Measurements from ENCODE around the gene HIRA. TPM values are rescaled to one million over a fixed set of nuclear protein-coding genes. Genes with fewer than 3 reads are reported as not detected.

HIRA gene
- total RNA-seq, 4 donors from 2014 or later = 14.8 to 23.0 (median 17.2) TPM

GRCh38 chr22:19356708-19357269 is 74.7 kb downstream of the HIRA start:
- TF ChIP-seq, protein P1, sequence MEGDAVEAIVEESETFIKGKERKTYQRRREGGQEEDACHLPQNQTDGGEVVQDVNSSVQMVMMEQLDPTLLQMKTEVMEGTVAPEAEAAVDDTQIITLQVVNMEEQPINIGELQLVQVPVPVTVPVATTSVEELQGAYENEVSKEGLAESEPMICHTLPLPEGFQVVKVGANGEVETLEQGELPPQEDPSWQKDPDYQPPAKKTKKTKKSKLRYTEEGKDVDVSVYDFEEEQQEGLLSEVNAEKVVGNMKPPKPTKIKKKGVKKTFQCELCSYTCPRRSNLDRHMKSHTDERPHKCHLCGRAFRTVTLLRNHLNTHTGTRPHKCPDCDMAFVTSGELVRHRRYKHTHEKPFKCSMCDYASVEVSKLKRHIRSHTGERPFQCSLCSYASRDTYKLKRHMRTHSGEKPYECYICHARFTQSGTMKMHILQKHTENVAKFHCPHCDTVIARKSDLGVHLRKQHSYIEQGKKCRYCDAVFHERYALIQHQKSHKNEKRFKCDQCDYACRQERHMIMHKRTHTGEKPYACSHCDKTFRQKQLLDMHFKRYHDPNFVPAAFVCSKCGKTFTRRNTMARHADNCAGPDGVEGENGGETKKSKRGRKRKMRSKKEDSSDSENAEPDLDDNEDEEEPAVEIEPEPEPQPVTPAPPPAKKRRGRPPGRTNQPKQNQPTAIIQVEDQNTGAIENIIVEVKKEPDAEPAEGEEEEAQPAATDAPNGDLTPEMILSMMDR (IDR thresholded peaks at IDR 0.05; ENCODE audit: low read depth) = no peak

GRCh38 chr22:19355413-19356157 is 75.9 kb downstream of the HIRA start:
- TF ChIP-seq, protein P1 (IDR thresholded peaks at IDR 0.05; ENCODE audit: low read depth) = no peak

DNA sequence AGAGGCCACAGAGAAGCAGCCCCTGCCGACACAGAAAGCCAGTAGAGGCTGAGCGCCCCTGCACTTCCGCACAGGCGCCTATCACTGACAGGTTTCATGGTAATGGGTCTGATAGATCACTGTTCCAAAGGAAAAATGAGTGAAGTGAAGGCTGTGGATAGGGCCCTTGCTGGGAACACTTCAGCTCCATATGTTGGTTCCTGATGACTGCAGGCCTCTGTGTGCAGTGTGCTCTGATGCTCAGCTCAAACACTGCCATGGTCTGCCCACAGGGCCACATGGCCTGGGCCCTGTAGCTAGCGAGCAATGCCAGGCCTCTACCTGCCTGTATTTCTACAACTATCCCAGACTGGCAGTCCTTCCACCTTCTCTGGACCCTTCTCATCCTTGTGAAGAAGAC is 77.3 kb downstream of the HIRA start:
- TF ChIP-seq, protein P1 (IDR thresholded peaks at IDR 0.05; ENCODE audit: low read depth) = no peak

DNA sequence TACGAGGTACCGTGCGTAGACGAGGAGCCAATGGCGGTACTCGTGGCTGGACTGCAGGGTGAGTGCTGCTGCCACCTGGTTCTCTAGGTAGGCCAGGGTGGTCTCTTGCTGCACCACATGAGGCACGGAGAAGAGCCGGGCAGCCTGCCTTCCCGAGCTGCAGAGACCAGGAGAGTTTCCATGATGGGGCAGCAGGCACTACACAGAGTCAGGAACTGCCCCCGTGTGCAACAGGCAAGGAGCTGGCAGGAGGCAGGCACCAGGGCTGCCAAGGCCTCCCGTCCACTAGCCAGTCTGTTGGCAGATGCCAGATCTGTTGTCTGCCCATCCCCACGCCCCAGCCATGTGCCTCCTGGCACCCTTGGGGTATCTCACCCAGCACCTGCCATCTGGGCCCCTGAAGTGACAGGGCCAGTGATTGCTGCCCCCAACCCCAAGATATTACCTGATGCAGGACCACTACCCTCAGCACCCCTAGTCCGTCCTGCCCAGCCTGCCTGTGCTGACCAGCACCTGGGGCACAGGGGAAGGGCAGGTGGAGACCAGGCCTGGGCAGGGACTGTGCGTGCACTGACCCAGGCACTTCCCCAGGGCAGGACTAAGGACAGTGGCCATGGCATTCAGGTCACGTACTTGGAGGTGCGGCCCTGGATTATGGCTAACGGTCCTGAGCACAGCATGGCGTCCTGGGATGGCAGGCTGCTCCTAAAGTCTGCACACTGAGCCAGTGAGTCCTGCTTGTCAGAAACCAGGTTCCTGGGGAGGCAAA is 78.0 kb downstream of the HIRA start:
- TF ChIP-seq, protein P1 (IDR thresholded peaks at IDR 0.05; ENCODE audit: low read depth) = no peak

DNA sequence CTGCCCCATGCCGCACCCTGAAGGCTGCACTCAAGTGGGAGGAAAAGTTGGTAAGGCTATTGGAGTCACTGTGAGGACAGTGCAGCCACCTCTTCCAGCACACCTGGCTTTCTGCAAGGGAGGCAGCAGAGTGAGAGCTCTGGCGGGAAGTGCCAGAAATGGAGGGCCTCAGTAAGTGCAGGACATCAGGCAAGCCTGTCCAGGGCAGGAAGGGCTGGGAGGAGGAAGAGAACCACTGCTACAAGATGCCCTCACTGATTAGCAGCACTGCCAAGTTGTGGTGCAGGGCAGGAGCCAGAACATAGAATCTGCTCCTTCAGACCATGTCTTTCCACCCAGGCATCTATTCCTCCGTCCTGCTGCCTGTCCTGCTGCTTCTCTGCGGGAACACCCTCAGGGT is 78.8 kb downstream of the HIRA start:
- TF ChIP-seq, protein P1 (IDR thresholded peaks at IDR 0.05; ENCODE audit: low read depth) = no peak

DNA sequence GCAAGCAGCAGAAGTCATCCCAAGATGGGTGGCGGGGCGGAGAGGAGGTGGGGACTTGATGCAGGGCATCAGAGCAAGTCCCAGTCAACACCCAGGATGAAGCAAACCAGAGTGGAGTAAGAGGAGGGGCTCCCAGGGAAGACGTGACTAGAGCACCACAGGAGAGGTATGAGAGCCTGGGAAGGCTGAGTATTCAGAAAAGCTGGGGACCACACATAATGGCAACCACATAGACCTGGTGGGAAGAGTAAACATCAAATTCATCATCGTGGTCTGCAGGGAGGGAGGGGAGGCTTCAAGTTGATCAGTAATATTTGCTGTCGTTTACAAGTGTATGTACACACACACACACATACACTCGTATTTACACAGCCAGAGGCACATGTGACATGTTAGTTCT is 79.3 kb downstream of the HIRA start:
- TF ChIP-seq, protein P1 (IDR thresholded peaks at IDR 0.05; ENCODE audit: low read depth) = no peak

GRCh38 chr22:19351604-19352003 is 79.9 kb downstream of the HIRA start:
- TF ChIP-seq, protein P1 (IDR thresholded peaks at IDR 0.05; ENCODE audit: low read depth) = no peak
